Breast epithelium (tissue), 3 donors: ENCODE results near the gene ESPNL.

ENCODE experiments used
- CTCF ChIP-seq, 3 donors: fragments of 450-650 bp; IDR thresholded peaks; one replicate each; pipeline ENCODE4 v1.5.1; 2016 to 2017; ENCODE audit warnings: antibody characterized with exemption in 3 of 3, mild to moderate bottlenecking in 3 of 3, moderate library complexity in 3 of 3
- POLR2A ChIP-seq: fragments of 450-650 bp; IDR thresholded peaks from one replicate; pipeline ENCODE4 v1.6.1; 2016; ENCODE audit warnings: antibody characterized with exemption, mild to moderate bottlenecking, moderate library complexity
- POLR2AphosphoS5 ChIP-seq, 3 donors: sonication (generic); formaldehyde crosslinking; IDR thresholded peaks; one replicate each; pipeline ENCODE4 v1.6.1; 2017; ENCODE audit warnings: antibody characterized with exemption in 3 of 3

- TF ChIP-seq POLR2A (no peak), CTCF (IDR thresholded peaks at IDR 0.05) (no peak), POLR2AphosphoS5 (IDR thresholded peaks at IDR 0.05) (no peak)
These were observed 9.3 kb upstream of the ESPNL start for GRCh38 chr2:238090887-238091286.
